Ramos (cell line): Measurements from ENCODE around the gene NCKAP5L.
"Not testable (repeated sequence)": the region's sequence is repeated elsewhere in the genome, so short reads cannot be mapped to it uniquely, and the experiment has no call there.

ENCODE experiments used
- in situ Hi-C: fragments of 300-500 bp; cut with MboI; formaldehyde crosslinking; loops from one replicate; pipeline ENCODE4 v1.14.3; 2022; ENCODE audit warnings: low sequenced_read_pairs; ENCODE audit not compliant: unreplicated experiment

NCKAP5L gene

GRCh38 chr12:49828133-49829091 lies at the start of gene NCKAP5L:
Gene NCKAP5L, minus strand, starts transcription at chr12:49828413. Its CDS starts 24,369 bp downstream, at chr12:49804044.
- in situ Hi-C loops = no loop called here

- in situ Hi-C loops = no loop called here
These were observed 48.9 kb upstream of the NCKAP5L start for GRCh38 chr12:49877066-49877465.

GRCh38 chr12:49876070-49876469 lies 47.9 kb upstream of the NCKAP5L start:
- in situ Hi-C loops = no loop called here

- in situ Hi-C loops = no loop called here
These were observed 47.0 kb upstream of the NCKAP5L start for GRCh38 chr12:49875115-49875720.

GRCh38 chr12:49874142-49874897 lies 46.1 kb upstream of the NCKAP5L start:
- in situ Hi-C loops = no loop called here

- in situ Hi-C loops = no loop called here
These were observed 45.2 kb upstream of the NCKAP5L start for GRCh38 chr12:49873361-49873934.

- in situ Hi-C loops = no loop called here
These were observed 44.6 kb upstream of the NCKAP5L start for GRCh38 chr12:49872781-49873181.

GRCh38 chr12:49872381-49872780 lies 44.2 kb upstream of the NCKAP5L start:
- in situ Hi-C loops = no loop called here

- in situ Hi-C loops = not testable (repeated sequence)
These were observed 43.6 kb upstream of the NCKAP5L start for GRCh38 chr12:49871811-49872251.

GRCh38 chr12:49871263-49871561 lies 43.0 kb upstream of the NCKAP5L start:
- in situ Hi-C loops = no loop called here

GRCh38 chr12:49870501-49871262 lies 42.5 kb upstream of the NCKAP5L start:
- in situ Hi-C loops = no loop called here

GRCh38 chr12:49869816-49870500 lies 41.7 kb upstream of the NCKAP5L start:
- in situ Hi-C loops = no loop called here

- in situ Hi-C loops = no loop called here
These were observed 41.0 kb upstream of the NCKAP5L start for GRCh38 chr12:49868952-49869815.

- in situ Hi-C loops = no loop called here
These were observed 40.2 kb upstream of the NCKAP5L start for GRCh38 chr12:49868449-49868848.

GRCh38 chr12:49867570-49868341 lies 39.5 kb upstream of the NCKAP5L start:
- in situ Hi-C loops = no loop called here

- in situ Hi-C loops = no loop called here
These were observed 38.8 kb upstream of the NCKAP5L start for GRCh38 chr12:49866859-49867569.

GRCh38 chr12:49865782-49866135 lies 37.5 kb upstream of the NCKAP5L start:
- in situ Hi-C loops = no loop called here
